Stimulated activated CD8-positive, alpha-beta memory T cell treated with anti-CD3 and anti-CD28 coated beads, Interleukin-12 subunit alpha, Interleukin-12 subunit beta, amount 100 ng/mL, for 24 hours (primary cell): Measurements from ENCODE around the gene ZBTB38.

ENCODE experiments used
- DNase-seq: peaks from one replicate; pipeline ENCODE4 v3.0.0-alpha.2; 2020; ENCODE audit errors: extremely low read depth

The ZBTB38 gene

GRCh38 chr3:141386611-141387111, 18.4 kb downstream of the ZBTB38 start:
- DNase-seq: no peak

- DNase-seq: no peak
These were observed 19.2 kb downstream of the ZBTB38 start for GRCh38 chr3:141387516-141387915.

- no peak for DNase-seq
These were observed 20.1 kb downstream of the ZBTB38 start for GRCh38 chr3:141388395-141388794.

- no peak for DNase-seq
These were observed 20.7 kb downstream of the ZBTB38 start for GRCh38 chr3:141388823-141389621.

GRCh38 chr3:141389703-141390102, 21.4 kb downstream of the ZBTB38 start:
- no peak for DNase-seq

- DNase-seq: no peak
These were observed 22.4 kb downstream of the ZBTB38 start for GRCh38 chr3:141390747-141391146.

GRCh38 chr3:141391298-141391990, 23.1 kb downstream of the ZBTB38 start:
- no peak for DNase-seq

- DNase-seq: no peak
These were observed 23.6 kb downstream of the ZBTB38 start for GRCh38 chr3:141391991-141392316.

- no peak for DNase-seq
These were observed 24.1 kb downstream of the ZBTB38 start for GRCh38 chr3:141392416-141392815.

- DNase-seq: no peak
These were observed 24.8 kb downstream of the ZBTB38 start for GRCh38 chr3:141392897-141393734.

- no peak for DNase-seq
These were observed 25.4 kb downstream of the ZBTB38 start for GRCh38 chr3:141393735-141394076.

- no peak for DNase-seq
These were observed 26.3 kb downstream of the ZBTB38 start for GRCh38 chr3:141394560-141394959.

- DNase-seq: no peak
These were observed 26.8 kb downstream of the ZBTB38 start for GRCh38 chr3:141395005-141395589.

GRCh38 chr3:141397996-141398395, 29.7 kb downstream of the ZBTB38 start:
- no peak for DNase-seq

GRCh38 chr3:141399200-141399599, 30.9 kb downstream of the ZBTB38 start:
- DNase-seq: no peak

- no peak for DNase-seq
These were observed 32.0 kb downstream of the ZBTB38 start for GRCh38 chr3:141400073-141400971.

GRCh38 chr3:141401095-141401494, 32.8 kb downstream of the ZBTB38 start:
- DNase-seq: no peak

GRCh38 chr3:141401573-141402475, 33.5 kb downstream of the ZBTB38 start:
- DNase-seq: no peak

- DNase-seq: no peak
These were observed 34.3 kb downstream of the ZBTB38 start for GRCh38 chr3:141402476-141403171.
